ENCODE results near the gene AK5. TPM values are rescaled to one million over a fixed set of nuclear protein-coding genes. Genes with fewer than 3 reads are reported as not detected.
A peak's percentile ranks its signal among the peaks of the same experiment; 100 is the strongest.

Gene AK5
- total and polyA plus RNA-seq, 11 donors = 0.14 to 0.91 (median 0.40) TPM; not detected in 2

DNA sequence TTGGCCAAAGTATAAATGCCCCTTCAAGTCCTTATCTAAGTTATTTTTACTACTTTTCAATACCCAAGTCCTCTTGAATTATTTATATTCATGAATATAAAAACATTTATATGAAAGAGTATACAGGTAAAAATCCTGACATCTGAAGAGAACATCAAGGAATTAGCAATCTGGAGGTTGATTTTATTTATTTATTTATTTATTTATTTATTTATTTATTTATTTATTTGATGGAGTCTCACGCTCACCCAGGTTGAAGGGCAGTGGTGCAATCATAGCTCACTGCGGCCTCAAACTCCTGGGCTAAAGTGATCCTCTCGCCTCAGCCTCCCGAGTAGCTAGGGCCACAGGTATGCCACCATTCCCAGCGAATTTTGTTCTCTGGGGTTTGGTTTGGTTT is 307.4 kb downstream of the AK5 start:
- intact Hi-C loops (cut with DNase I) = loop anchor here in 1 of 10 donors (10.0 kb wide), 1 partner anchor 96 kb away; the partner anchor contains the start of gene ZZZ3
- Histone ChIP-seq H3K9me3 (no peaks in the 10 kb centered on the region), H3K27ac (no peak overlapping the region), H3K36me3 (peaks cover 0 to 11% (median under 1%) of the 10 kb centered on the region in 9 donors), H3K4me3 (no peak overlapping the region), H3K27me3 (no peaks in the 10 kb centered on the region), H3K4me1 (peaks cover 0 to 23% (median 0%) of the 10 kb centered on the region in 12 donors)
- TF ChIP-seq POLR2A (IDR thresholded peaks at IDR 0.05) = no peak
- TF ChIP-seq, protein P1, sequence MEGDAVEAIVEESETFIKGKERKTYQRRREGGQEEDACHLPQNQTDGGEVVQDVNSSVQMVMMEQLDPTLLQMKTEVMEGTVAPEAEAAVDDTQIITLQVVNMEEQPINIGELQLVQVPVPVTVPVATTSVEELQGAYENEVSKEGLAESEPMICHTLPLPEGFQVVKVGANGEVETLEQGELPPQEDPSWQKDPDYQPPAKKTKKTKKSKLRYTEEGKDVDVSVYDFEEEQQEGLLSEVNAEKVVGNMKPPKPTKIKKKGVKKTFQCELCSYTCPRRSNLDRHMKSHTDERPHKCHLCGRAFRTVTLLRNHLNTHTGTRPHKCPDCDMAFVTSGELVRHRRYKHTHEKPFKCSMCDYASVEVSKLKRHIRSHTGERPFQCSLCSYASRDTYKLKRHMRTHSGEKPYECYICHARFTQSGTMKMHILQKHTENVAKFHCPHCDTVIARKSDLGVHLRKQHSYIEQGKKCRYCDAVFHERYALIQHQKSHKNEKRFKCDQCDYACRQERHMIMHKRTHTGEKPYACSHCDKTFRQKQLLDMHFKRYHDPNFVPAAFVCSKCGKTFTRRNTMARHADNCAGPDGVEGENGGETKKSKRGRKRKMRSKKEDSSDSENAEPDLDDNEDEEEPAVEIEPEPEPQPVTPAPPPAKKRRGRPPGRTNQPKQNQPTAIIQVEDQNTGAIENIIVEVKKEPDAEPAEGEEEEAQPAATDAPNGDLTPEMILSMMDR (IDR thresholded peaks at IDR 0.05) = no peak
- 90 to 99% (median 95%) methylated on average over 5 of the region's 5 CpGs for WGBS, 4 donors
- ATAC-seq (no peak), DNase-seq (no peak)

DNA sequence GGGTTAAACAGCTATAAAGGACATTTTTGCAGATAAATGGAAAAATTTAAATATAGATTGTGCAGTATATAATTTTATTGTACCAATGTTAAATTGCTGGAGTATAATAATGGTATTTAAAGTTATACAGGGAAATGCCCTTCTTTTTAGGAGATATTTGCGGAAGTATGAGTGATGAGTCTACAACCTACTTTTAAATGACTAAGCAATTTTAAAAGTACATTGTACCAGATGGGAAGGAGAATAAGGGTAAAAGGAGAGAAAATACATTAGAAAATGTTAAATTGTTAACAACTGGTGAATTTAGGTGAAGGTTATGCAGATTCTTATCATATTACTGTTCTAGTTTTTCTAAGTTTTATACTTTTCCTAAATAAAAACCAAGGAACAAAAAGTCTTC is 308.8 kb downstream of the AK5 start:
- Histone ChIP-seq H3K4me1 (peaks cover 0 to 31% (median 0%) of the 10 kb centered on the region in 12 donors), H3K27me3 (no peaks in the 10 kb centered on the region), H3K9me3 (no peaks in the 10 kb centered on the region), H3K4me3 (no peak overlapping the region), H3K27ac (no peak overlapping the region), H3K36me3 (peaks cover 0 to 7% (median 0%) of the 10 kb centered on the region in 9 donors)
- WGBS, 4 donors = 90 to 100% (median 92%) methylated on average over 1 of the region's 1 CpG
- DNase-seq = no peak
- intact Hi-C loops (cut with DNase I) = loop anchor here in 1 of 10 donors (10.0 kb wide), 1 partner anchor 84 kb away; no protein-coding TSS in a partner anchor
- TF ChIP-seq, protein P1 (IDR thresholded peaks at IDR 0.05) = no peak
- no peak for ATAC-seq

DNA sequence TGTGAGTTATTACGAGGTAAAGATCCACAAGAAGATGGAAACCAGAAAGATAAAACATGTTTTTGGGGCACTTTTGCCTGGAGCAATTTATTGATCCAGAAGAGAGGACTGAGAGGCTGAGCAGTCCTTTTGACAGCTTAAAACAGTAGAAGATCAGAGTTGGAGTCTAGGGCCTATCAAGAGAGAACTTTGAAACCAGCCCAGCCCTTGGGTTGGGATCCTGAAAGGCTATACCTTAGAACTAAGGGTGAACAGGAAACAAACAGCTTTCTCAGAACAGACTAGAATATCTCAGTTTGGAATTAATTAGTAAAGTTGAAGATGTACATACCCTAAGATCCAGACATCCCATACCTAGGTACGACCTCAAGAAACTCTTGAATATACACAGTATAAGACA is 311.1 kb downstream of the AK5 start:
- no peak for ATAC-seq
- no peak for DNase-seq
- peaks cover 0 to 31% (median 0%) of the 10 kb centered on the region in 12 donors for H3K4me1 ChIP-seq
- H3K27me3 ChIP-seq = no peaks in the 10 kb centered on the region
- 93 to 98% (median 96%) methylated on average over 2 of the region's 2 CpGs for WGBS, 4 donors
- H3K36me3 ChIP-seq = peaks cover 0 to 8% (median 2%) of the 10 kb centered on the region in 9 donors
- H3K27ac ChIP-seq = no peak overlapping the region
- H3K9me3 ChIP-seq = no peaks in the 10 kb centered on the region
- TF ChIP-seq POLR2A (IDR thresholded peaks at IDR 0.05) = no peak
- TF ChIP-seq, protein P1 (IDR thresholded peaks at IDR 0.05) = no peak
- intact Hi-C loops (cut with DNase I) = loop anchor here in 1 of 10 donors (10.0 kb wide), 1 partner anchor 82 kb away; no protein-coding TSS in a partner anchor
- no peak overlapping the region for H3K4me3 ChIP-seq

DNA sequence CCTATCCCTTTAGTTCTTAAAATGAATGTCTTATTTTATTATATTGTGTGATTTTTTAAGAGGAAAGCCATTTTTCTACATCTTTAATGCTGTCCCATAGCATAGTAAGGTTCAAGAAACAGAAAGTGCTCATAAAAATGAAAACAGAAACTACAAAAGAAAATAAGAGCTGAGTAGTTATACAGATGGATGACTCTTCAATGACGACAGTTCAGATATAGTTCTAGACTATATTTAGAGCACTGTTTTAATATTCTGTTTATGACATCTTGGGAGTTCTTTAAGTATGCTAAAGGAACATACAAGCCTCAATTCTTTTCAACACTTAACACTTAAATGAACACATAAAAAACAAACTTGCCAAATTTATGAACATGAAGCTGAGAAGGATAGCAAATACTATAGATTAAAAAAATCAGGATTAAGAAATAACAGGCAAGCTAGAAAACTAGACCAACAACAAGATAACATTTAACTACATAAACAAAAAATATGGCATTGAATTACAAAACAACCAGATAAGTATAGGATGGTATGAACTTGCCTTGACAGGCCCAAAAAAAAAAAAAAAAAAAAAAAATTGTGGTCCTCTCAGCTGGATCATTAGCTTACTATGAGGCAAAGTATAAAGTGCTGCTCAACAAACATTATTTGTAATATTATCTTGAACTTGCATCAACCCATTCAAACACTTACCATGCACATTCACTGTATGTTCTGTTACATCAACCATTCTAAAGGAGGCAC is 312.7 kb downstream of the AK5 start:
- H3K4me3 ChIP-seq = no peak overlapping the region
- 20 to 39% (median 28%) methylated on average over 1 of the region's 1 CpG for WGBS, 4 donors
- peak in 1 of 4 donors; percentile 39 for ATAC-seq
- H3K27ac ChIP-seq = no peak overlapping the region
- H3K36me3 ChIP-seq = peaks cover 0 to 8% (median 2%) of the 10 kb centered on the region in 9 donors
- TF ChIP-seq POLR2A (IDR thresholded peaks at IDR 0.05) = no peak
- TF ChIP-seq, protein P1 (IDR thresholded peaks at IDR 0.05) = no peak
- intact Hi-C loops (cut with DNase I) = loop anchor here in 1 of 10 donors (10.0 kb wide), 1 partner anchor 80 kb away; no protein-coding TSS in a partner anchor
- DNase-seq = no peak
- H3K27me3 ChIP-seq = no peaks in the 10 kb centered on the region
- peaks cover 0 to 31% (median 0%) of the 10 kb centered on the region in 12 donors for H3K4me1 ChIP-seq
- H3K9me3 ChIP-seq = no peaks in the 10 kb centered on the region
